Motor neuron (in vitro differentiated cells): Measurements from ENCODE around the gene TMEM250. TPM values are rescaled to one million over a fixed set of nuclear protein-coding genes. Genes with fewer than 3 reads are reported as not detected.

Experiments
- ATAC-seq, 8 experiments: fragments of 200-7000 bp; cut with Tn5 transposase; replicated peaks in 6 of 8; 2 replicates each; pipeline ENCODE4 v1.8.0; 2021; ENCODE audit warnings: mild to moderate bottlenecking in 8 of 8, moderate library complexity in 8 of 8
- H3K27ac ChIP-seq, 2 donors: fragments of 250-450 bp; sonication (Bioruptor Pico); 2 replicates each; pipeline ENCODE4 v1.9.0; 2021; ENCODE audit warnings: antibody characterized with exemption in 2 of 2, mild to moderate bottlenecking in 2 of 2, moderate library complexity in 1 of 2
- H3K4me1 ChIP-seq, 2 donors: fragments of 250-450 bp; sonication (Bioruptor Pico); replicated peaks in 1 of 2; 2 replicates each; pipeline ENCODE4 v1.6.1; 2021; ENCODE audit warnings: antibody characterized with exemption in 2 of 2, mild to moderate bottlenecking in 2 of 2, moderate library complexity in 1 of 2
- H3K4me3 ChIP-seq, 5 donors: fragments of 250-450 bp; sonication (Bioruptor Pico); 2 replicates each; pipeline ENCODE4 v1.9.0; 2021; ENCODE audit warnings: antibody characterized with exemption in 5 of 5, mild to moderate bottlenecking in 5 of 5, moderate library complexity in 4 of 5
- WGBS, 10 experiments: fragments of 450-650 bp; shearing (Covaris generic); methylation state at CpG; one replicate each; pipeline ENCODE4 v1.0.0; 2022; 5-methylcytosine and 5-hydroxymethylcytosine counted together
- in situ Hi-C, 9 experiments: fragments of 400-800 bp; cut with MboI; loops; one replicate each; pipeline ENCODE4 v1.15.0; 2021; ENCODE audit warnings: low sequenced_read_pairs in 9 of 9, low pct_unique_long_range_greater_than_20kb in 2 of 9; ENCODE audit not compliant: unreplicated experiment in 9 of 9
- total RNA-seq, 8 experiments: library from RNA; unstranded; fragments of 300-600 nt; gene quantifications; 2 replicates each; pipeline versions ENCODE4 v1.2.3 to v1.2.4, GENCODE V29; 2022

Gene TMEM250
- total RNA-seq, 8 experiments from 2014 or later: 11.3 to 37.9 (median 21.0) TPM

- H3K27ac ChIP-seq: no peak overlapping the region
- H3K4me1 ChIP-seq: peaks cover 9% of the 10 kb centered on the region in 2 donors
- in situ Hi-C loops: loop anchor here in 6 of 9 experiments (10.0 to 25.0 kb wide), 2 partner anchors 158 to 160 kb away; partner anchors contain the start of gene UBAC1 (in 6 of the 6)
- peak; percentile 2 to 41 (median 31) for ATAC-seq
- WGBS, 10 experiments: 0 to 90% (median 58%) methylated on average over 1 to 8 of the region's 45 CpGs; no CpG with 5 or more reads in 4 of the 10 experiments
- no peak overlapping the region for H3K4me3 ChIP-seq
Measured at GRCh38 chr9:136122425-136123383, 4.0 kb upstream of the TMEM250 start.

DNA sequence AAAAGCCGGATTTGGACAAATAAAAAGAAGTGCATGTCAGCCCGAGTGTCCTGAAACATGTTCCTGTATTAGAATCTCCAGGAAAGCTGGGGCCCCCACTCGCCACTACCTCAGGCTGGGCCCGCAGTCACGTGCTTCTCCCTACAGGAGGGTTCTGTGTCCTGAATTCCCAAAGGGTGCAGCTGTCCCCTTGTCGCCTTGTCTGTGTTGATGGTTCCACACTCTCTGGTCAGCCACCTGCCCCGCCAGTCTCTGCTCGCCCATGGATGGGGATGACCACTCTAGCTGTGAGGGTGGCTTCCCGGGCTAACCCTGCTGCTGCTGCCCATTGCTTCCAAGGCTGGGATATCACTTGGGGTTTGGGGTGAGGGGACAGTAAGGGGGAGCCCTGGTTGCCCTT is 3.1 kb upstream of the TMEM250 start:
- 53 to 100% (median 98%) methylated on average over 1 to 8 of the region's 9 CpGs; no CpG with 5 or more reads in 2 of the 10 experiments for WGBS, 10 experiments
- in situ Hi-C loops: loop anchor here in 6 of 9 experiments (10.0 to 25.0 kb wide), 2 partner anchors 157 to 160 kb away; partner anchors contain the start of gene UBAC1 (in 6 of the 6)
- no peak for ATAC-seq
- Histone ChIP-seq H3K4me3 (no peak overlapping the region), H3K4me1 (peaks cover 17% of the 10 kb centered on the region in 2 donors), H3K27ac (no peak overlapping the region)

GRCh38 chr9:136120438-136120844 is 1.8 kb upstream of the TMEM250 start:
- in situ Hi-C loops: loop anchor here in 6 of 9 experiments (10.0 to 25.0 kb wide), 2 partner anchors 156 to 158 kb away; partner anchors contain the start of gene UBAC1 (in 6 of the 6)
- no peak overlapping the region for H3K27ac ChIP-seq

GRCh38 chr9:136119883-136120393 is 1.3 kb upstream of the TMEM250 start:
- in situ Hi-C loops: loop anchor here in 8 of 9 experiments (10.0 to 25.0 kb wide), 2 partner anchors 155 to 158 kb away; partner anchors contain the start of gene UBAC1 (in 8 of the 8)
- H3K27ac ChIP-seq: peak overlapping the region in 1 of 2 donors; percentile 93
- H3K4me3 ChIP-seq: peak overlapping the region; percentile 75 to 98 (median 77)
- peaks cover 17% of the 10 kb centered on the region in 2 donors for H3K4me1 ChIP-seq
- WGBS, 10 experiments: 19 to 100% (median 64%) methylated on average over 1 to 10 of the region's 11 CpGs; no CpG with 5 or more reads in 1 of the 10 experiments
- no peak for ATAC-seq

More at GRCh38 chr9:136120438-136120844, 1.8 kb upstream of the TMEM250 start:
- 77 to 100% (median 94%) methylated on average over 1 to 15 of the region's 18 CpGs; no CpG with 5 or more reads in 4 of the 10 experiments for WGBS, 10 experiments
- no peak overlapping the region for H3K4me3 ChIP-seq
- ATAC-seq: no peak
- H3K4me1 ChIP-seq: peaks cover 17% of the 10 kb centered on the region in 2 donors

DNA sequence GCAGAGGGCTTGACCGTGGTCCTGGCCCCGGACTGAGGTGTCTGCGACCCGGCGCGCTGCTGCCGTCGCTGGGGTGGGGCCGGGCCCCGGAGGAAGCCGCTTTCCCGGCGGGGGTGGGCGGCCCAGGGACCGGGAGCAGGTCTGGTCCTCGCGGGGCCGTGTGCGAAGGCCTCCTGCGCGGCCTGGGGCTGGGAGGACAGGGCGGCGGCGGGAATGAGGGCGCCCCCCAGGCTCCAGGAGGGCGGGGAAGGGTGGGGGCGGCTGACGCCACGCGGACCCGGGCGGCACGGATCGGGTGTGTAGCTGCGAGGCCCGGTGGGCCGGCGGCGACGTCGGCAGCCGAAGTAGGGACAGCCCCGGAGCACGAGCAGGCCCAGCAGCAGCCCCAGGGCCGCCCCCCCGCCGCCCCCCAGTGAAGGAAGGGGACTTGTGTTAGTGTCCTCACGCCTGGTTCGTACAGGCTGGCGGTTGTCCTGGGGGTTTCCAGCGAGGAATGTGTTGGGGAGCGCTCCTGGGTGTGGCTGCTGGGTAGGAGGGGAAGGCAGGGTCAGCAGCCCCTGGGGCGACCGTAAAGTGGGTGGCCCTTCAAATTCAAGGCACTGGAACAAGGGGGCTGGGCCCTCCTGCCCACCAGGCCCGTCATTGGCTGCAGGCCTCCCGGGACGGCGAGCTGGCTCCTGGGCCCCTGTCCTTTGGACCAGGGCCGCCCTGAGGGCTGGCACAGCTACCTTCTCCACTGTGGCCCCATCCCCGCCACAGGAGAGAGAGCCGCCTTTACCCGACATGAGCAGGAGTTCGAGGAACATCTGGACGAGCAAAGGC is 597 bp upstream of the TMEM250 start:
- Histone ChIP-seq H3K27ac (peak overlapping the region; percentile 91 to 93), H3K4me3 (peak overlapping the region; percentile 75 to 98 (median 77)), H3K4me1 (peaks cover 17% of the 10 kb centered on the region in 2 donors)
- peak in 7 of 8 experiments; percentile 0 to 51 (median 24) for ATAC-seq
- in situ Hi-C loops: loop anchor here in 5 of 9 experiments (10.0 to 25.0 kb wide), 2 partner anchors 154 to 157 kb away; partner anchors contain the start of gene UBAC1 (in 5 of the 5)
- 0 to 21% (median 15%) methylated on average over 2 to 5 of the region's 64 CpGs; no CpG with 5 or more reads in 7 of the 10 experiments for WGBS, 10 experiments

- Histone ChIP-seq H3K27ac (peak overlapping the region; percentile 91 to 93), H3K4me3 (peak overlapping the region; percentile 75 to 98 (median 77)), H3K4me1 (peaks cover 17% of the 10 kb centered on the region in 2 donors)
- ATAC-seq: peak; percentile 1 to 13 (median 4)
- 0 to 2% (median 0%) methylated on average over 2 to 17 of the region's 36 CpGs; no CpG with 5 or more reads in 7 of the 10 experiments for WGBS, 10 experiments
- in situ Hi-C loops: loop anchor here in 5 of 9 experiments (10.0 to 25.0 kb wide), 2 partner anchors 153 to 156 kb away; partner anchors contain the start of gene UBAC1 (in 5 of the 5)
Measured at GRCh38 chr9:136117916-136118319, 757 bp downstream of the TMEM250 start.

DNA sequence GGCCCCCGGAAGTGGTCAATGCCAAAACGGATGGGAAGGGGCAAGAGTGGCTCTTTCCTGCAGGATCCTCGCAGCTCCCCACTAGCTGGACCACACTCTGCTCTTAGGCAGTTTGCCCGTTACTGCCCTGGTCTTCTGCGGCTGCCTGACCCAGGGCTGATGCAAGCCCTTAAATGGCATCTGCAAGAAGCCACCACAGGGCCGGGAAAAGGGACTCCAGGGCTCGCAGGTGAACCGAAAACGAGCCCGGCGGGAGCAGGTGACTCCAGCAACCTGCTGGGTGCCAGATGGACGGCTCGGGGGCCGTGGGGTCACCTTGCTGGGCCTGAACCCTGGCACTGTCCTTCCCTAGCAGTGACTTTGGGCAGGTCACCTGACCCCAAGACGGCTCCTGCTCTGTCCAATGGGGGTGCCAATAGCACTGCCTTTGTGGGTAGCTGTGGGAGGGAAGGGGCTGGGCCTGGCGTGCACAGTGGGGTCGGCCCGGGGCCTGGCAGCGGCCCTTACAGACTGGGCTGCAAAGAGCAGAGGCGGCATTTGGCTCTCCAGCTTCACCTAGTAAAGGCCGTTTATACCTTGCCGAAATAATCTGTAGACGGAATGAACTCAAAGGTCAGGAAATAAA is 1.3 kb downstream of the TMEM250 start:
- in situ Hi-C loops: loop anchor here in 5 of 9 experiments (10.0 to 25.0 kb wide), 2 partner anchors 153 to 155 kb away; partner anchors contain the start of gene UBAC1 (in 5 of the 5)
- ATAC-seq: no peak

GRCh38 chr9:136116360-136117098 is 2.1 kb downstream of the TMEM250 start:
- WGBS, 10 experiments: 93 to 96% (median 95%) methylated on average over 4 to 23 of the region's 69 CpGs; no CpG with 5 or more reads in 6 of the 10 experiments
- H3K4me1 ChIP-seq: peaks cover 14% of the 10 kb centered on the region in 2 donors
- no peak overlapping the region for H3K27ac ChIP-seq
- no peak overlapping the region for H3K4me3 ChIP-seq
- ATAC-seq: no peak
- in situ Hi-C loops: loop anchor here in 5 of 9 experiments (10.0 to 25.0 kb wide), 2 partner anchors 152 to 154 kb away; partner anchors contain the start of gene UBAC1 (in 5 of the 5)

More for the DNA sequence above, 1.3 kb downstream of the TMEM250 start:
- H3K27ac ChIP-seq: peak overlapping the region; percentile 91 to 93
- H3K4me1 ChIP-seq: peaks cover 14% of the 10 kb centered on the region in 2 donors
- H3K4me3 ChIP-seq: peak overlapping the region; percentile 75 to 98 (median 77)
- 10 to 80% (median 53%) methylated on average over 1 to 3 of the region's 23 CpGs; no CpG with 5 or more reads in 5 of the 10 experiments for WGBS, 10 experiments

DNA sequence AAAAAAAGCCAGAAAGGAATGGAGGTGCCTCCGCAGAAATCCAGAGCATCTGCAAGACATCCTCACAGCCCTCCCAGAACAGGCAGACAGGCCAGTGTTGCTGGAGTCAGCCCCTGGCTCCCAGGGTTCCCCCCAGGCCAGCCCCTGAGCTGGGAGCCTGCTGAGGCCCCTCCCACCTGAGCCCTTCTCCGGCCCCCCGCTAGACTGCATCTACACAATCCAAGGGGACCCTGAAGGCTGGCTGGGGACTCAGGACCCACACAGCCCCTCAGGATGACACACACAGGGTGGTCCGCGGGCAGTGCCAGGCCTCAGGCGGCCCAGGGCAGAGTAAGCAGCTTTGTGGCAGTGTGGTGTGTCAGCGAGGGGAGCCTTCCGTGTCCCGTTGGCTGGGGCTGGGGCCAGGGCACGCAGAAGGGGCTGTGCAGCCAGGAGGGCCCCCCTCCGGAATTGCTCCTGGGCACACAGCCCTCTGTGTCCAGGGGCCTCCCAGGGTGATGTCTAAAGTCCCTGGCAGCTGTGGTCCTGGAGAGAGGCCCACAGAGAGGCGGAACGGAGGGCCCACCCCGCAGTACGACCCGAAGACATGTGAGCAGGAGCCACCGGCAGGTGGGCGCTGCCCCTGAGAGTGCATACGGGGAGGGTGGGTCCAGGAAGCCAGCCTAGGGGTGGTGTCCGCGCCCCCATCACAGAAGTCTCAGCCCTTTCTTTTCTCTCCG is 2.9 kb downstream of the TMEM250 start:
- no peak overlapping the region for H3K27ac ChIP-seq
- H3K4me1 ChIP-seq: peaks cover 16 to 17% of the 10 kb centered on the region in 2 donors
- H3K4me3 ChIP-seq: no peak overlapping the region
- in situ Hi-C loops: loop anchor here in 5 of 9 experiments (10.0 to 25.0 kb wide), 2 partner anchors 151 to 153 kb away; partner anchors contain the start of gene UBAC1 (in 5 of the 5)
- 91 to 100% (median 100%) methylated on average over 4 of the region's 22 CpGs; no CpG with 5 or more reads in 7 of the 10 experiments for WGBS, 10 experiments
- no peak for ATAC-seq

DNA sequence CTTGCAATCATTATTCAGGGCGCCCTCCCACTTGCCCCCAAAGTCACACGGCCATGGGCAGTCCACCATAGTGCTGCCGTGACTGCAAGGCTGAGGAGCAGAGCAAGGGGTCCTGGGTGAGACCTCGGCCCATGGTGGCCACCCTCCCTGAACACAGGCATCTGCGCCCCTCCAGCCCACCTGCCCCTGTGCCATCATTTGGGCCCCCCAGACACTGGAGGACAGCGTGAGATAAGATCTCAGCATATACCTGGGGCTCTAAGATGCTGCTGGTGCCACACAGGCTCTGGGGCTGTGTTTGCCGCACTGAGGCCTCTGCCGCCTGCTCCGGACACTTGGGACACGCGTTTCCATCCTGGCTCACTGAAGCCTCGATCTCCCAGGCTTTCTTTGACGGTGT is 3.5 kb downstream of the TMEM250 start:
- ATAC-seq: no peak
- 60 to 100% (median 89%) methylated on average over 1 to 7 of the region's 13 CpGs; no CpG with 5 or more reads in 5 of the 10 experiments for WGBS, 10 experiments
- H3K4me3 ChIP-seq: no peak overlapping the region
- H3K27ac ChIP-seq: no peak overlapping the region
- H3K4me1 ChIP-seq: peaks cover 22 to 23% of the 10 kb centered on the region in 2 donors
- in situ Hi-C loops: loop anchor here in 5 of 9 experiments (10.0 to 25.0 kb wide), 2 partner anchors 150 to 153 kb away; partner anchors contain the start of gene UBAC1 (in 5 of the 5)
